Activated T-cell treated with anti-CD3 and anti-CD28 coated beads for 48 hours (primary cell): ENCODE results near the gene DAPL1.

Source experiments
- DNase-seq: peaks from one replicate; pipeline ENCODE4 v3.0.0-alpha.2; 2020; ENCODE audit warnings: low read depth

Gene DAPL1

DNA sequence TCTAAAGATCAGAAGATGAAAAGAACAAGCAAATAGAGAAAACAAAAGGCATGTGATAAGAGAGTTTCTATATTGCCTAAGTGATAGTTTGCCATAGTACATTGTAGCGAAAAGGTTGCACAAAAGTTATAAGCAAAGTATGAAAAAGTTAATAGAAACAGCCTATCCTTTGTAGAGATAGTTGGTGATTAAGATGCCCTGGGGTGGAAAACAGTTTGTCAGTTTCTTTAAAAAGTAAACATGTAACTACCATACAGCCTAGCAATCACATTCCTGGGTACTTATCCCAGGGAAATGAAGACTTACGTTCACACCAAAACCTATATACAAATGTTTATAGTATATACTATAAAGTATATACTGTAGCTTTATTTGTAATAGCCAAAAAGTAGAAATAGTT, 16.9 kb upstream of the DAPL1 start:
- no peak for DNase-seq

- DNase-seq: no peak
Measured at GRCh38 chr2:158779621-158780020, 15.5 kb upstream of the DAPL1 start.

GRCh38 chr2:158781353-158781961, 13.7 kb upstream of the DAPL1 start:
- no peak for DNase-seq

- DNase-seq: no peak
Measured at GRCh38 chr2:158782136-158782535, 13.0 kb upstream of the DAPL1 start.

GRCh38 chr2:158782616-158783015, 12.5 kb upstream of the DAPL1 start:
- no peak for DNase-seq

- DNase-seq: no peak
Measured at GRCh38 chr2:158783923-158784322, 11.2 kb upstream of the DAPL1 start.

DNA sequence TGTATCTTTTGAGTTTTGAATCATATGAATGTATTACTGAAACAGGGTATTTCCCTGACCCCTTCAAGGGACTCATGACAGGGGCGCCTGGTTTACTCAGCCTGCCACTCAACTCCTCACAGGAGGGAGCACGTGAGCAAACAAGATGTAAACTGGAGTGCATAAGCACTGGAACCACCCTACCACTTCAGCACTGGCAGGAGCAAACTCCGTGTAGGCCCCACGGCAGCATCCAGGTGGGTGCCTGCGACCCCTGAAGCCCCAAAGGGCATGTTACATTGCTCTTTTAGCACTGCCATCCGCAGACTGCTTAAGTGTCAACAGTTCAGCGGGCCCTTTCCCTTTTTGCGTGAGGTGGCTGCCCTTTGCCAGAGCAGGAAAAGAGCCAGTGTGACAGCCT, 8.2 kb upstream of the DAPL1 start:
- DNase-seq: no peak

DNA sequence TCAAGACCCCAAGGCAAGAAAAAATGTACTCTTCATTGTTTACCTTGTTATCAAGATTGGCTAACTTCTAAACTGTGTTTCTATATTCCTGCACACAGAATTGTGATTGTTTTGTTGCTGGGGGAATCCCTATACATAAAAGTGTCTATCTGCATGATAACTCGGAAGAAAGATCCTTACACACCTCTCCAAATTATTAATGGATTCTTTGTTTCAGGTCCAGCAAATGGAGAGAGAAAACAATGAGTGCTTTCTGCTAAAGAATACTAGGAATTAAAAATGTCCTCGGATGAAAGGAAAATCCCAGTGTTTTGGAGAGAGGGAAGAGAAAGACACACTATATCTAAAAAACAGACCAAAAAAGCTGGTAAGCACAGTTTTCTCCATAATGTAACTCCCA, 6.2 kb upstream of the DAPL1 start:
- no peak for DNase-seq

GRCh38 chr2:158796652-158797051, 1.5 kb downstream of the DAPL1 start:
- no peak for DNase-seq

- no peak for DNase-seq
Measured at GRCh38 chr2:158797963-158798700, 3.0 kb downstream of the DAPL1 start.

DNA sequence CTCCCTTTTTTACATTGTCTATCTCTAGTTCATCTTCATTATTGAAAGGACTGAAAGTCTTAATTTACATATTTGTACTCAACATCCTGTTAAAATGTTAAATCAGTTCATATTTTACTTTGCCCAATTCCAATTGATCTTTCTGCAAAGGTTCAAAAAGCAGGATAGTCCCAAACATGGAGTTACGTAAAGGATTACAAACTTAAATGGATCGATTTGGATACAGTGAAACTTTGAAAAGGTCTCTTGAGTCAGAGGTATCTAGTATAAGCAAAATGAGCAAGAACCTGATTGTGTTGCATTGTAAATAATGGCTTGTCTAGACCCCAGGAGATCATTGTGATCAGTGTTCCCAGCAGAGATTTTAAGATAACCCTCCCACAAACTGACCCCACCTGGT, 4.1 kb downstream of the DAPL1 start:
- DNase-seq: no peak

- no peak for DNase-seq
Measured at GRCh38 chr2:158803506-158803905, 8.4 kb downstream of the DAPL1 start.

DNA sequence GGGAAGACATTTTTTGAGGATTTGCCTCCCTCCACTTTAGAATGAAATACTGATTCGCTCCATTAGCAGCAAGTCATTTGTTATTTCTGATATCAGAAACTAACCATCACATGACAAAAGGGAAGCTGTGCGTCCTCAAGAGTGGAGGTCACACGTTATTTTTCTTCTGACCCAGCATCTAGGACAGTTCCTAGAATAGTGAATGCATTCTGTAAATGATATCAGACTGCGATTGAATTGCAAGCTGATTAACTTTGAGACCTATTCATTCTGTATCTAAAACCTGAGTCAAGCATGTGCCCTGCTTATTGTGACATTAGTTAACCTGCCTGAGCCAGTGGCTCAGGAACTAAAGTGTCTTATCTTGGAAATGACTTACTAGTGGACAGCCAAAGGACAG, 10.1 kb downstream of the DAPL1 start:
- DNase-seq: no peak

GRCh38 chr2:158805936-158806335, 10.8 kb downstream of the DAPL1 start:
- DNase-seq: no peak

GRCh38 chr2:158806941-158807340, 11.8 kb downstream of the DAPL1 start:
- DNase-seq: no peak

- DNase-seq: no peak
Measured at GRCh38 chr2:158808426-158808825, 13.3 kb downstream of the DAPL1 start.

DNA sequence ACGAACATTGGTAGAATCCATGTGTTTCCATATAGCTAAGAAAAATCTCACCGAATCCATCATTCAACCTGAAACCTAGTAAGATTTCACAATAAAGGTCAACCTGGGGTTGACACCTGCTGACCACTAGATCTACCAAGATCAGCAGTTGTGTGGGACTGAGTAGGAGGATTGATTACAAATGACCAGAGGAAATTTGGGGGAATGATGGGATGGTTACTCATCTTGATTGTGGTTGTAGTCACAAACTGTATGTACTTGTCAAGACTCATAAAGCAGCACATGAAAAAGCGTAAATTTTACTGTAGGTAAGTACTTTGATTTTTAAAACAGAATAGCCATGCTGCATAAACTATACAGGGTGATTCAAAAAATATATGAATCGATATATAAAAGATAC, 14.7 kb downstream of the DAPL1 start:
- DNase-seq: no peak

DNA sequence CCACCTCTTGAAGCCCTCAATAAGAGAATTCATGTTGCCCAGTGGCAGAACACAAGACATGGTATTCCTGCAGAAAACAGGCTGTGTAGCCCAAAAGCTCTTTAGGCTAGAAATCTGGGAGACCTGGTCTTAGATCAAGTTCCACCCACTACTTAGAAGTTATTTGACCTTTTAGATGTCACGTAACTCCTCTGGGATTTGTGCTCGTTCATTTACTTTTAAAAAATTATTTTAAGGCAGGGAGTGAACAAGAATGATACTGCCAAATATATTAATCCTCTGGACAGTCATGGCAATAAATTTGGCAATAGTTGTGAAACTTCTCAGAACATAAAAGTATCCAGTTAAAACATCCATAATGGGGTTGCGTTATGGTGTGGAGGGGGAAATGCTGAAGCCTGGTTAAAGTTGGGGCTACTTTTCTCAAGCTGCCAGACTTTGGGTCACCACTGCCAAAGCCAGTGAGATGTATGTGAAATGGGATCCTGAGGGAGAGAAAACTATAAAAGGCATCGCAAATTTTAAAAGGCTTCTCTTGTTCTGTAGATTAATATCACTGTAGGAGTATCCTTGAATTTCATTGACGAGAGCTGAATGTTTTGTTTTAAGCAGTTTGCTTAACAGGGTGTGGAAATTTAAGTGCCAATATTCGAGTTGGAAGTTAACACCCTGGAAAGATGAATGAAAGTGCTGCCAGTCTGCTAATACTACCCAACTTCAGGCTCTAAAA, 15.8 kb downstream of the DAPL1 start:
- DNase-seq: no peak

GRCh38 chr2:158815166-158815565, 20.0 kb downstream of the DAPL1 start:
- DNase-seq: no peak

DNA sequence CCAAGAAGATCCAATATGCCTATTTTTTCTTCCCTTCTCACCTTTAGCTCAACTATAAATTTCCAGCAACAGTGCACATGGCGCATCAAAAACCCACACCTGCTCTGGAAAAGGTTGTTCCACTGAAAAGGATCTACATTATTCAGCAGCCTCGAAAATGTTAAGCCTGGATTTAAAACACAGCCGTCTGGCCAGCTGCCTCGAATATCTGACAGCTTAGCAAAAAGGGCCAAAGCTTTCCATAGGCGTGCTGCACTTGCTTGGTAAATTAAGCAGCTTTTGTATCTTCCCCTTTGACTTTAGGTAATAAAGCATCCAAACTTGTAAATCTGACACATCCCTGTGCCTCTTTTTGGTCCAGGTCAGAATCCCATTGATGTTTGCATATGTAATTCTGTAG, 20.5 kb downstream of the DAPL1 start:
- DNase-seq: no peak

DNA sequence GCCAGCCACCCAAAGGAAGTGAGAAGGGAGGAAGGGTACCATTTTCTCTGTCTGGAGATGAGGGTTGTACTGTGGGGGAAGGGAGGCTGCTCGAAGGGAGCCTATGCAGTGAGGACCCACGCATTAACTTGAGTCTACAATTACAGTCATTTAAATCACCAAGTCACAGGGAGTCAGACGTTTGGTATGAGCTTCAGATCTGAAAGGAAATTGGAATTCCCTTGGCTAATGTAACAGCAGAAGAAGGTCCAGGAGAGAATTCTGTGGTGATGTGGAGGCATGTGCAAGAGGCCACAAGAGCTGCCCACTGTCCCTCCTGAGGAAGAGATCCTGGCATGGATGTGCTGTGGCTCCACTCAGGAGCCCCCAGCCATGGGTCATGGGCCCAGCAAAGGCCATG, 22.5 kb downstream of the DAPL1 start:
- no peak for DNase-seq

DNA sequence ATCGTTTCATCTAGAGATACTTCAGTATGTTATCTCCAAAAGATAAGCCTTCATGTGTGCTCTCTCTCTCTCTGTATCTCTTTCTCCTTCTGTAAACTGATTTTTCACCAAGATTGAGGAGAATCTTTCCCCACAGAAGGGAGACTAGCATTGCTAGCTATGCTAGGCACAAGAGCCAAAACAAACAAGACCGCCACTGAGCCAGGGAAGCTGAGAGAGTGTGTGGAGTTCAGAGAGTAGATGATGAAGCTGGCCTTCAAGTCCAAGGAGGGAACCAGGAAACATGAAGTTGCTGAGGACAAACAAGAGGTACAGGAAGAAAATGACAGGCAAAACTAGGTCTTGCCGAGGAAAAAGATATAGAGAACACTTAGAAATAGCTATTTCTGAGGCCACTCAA, 23.4 kb downstream of the DAPL1 start:
- no peak for DNase-seq

DNA sequence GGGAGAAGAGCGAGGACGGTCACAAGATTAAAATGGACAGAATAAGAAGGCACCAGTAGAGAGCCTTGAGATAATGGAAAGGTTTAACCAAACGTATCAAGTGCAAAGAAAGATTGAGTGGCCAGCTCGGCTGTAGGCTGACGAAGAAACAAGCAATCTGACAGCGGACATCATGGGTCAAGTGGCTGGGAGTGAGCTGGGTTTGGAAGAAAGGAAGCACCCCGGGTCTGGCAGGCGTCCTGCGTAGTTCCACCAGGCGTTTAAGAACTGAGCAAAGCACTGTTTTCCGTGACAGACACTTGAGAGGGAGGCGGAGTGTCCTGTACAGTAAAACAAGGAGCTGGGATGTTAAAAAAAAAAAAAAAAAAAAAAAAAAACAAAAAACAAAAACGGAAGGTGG, 27.1 kb downstream of the DAPL1 start:
- no peak for DNase-seq
